H1 (cell line): ENCODE data around the gene ZNF148. TPM values are rescaled to one million over a fixed set of nuclear protein-coding genes. Genes with fewer than 3 reads are reported as not detected.

Source experiments
- CTCF ChIA-PET: fragments of 300-600 bp; sonication (Branson Sonifier 250); formaldehyde crosslinking; loops from one replicate; lab custom pipeline; 2021; ENCODE audit not compliant: partially characterized antibody; lab: Charles Lee
- POLR2A ChIA-PET: fragments of 300-600 bp; sonication (Branson Sonifier 250); formaldehyde crosslinking; loops from one replicate; lab custom pipeline; 2021; ENCODE audit warnings: inconsistent platforms; ENCODE audit not compliant: partially characterized antibody; lab: Charles Lee
- DNase-seq, 2 experiments: peaks; one replicate each; pipeline versions ENCODE4 v3.0.0 to v3.0.0-alpha.2; 2010 to 2022; ENCODE audit warnings: low spot score in 2 of 2, low read depth in 1 of 2, mixed read lengths in 1 of 2
- FAIRE-seq: peaks from 2 replicates; lab custom pipeline; 2011; peaks lifted over from hg19 to GRCh38; lab: Jason Lieb, UNC
- H2AFZ ChIP-seq: 2 replicates; pipeline ENCODE4 v1.8.1; 2012; ENCODE audit warnings: low read length, inconsistent platforms
- H2AK5ac ChIP-seq: 2 replicates; pipeline ENCODE4 v1.6.1; 2013; ENCODE audit warnings: low read depth, low read length
- H2BK120ac ChIP-seq: replicated peaks from 2 replicates; pipeline ENCODE3; 2013; ENCODE audit warnings: low read depth, low read length, inconsistent platforms
- H2BK12ac ChIP-seq: 2 replicates; pipeline ENCODE4 v1.6.1; 2013; ENCODE audit warnings: low read depth, low read length
- H2BK15ac ChIP-seq: 2 replicates; pipeline ENCODE4 v1.6.1; 2013; ENCODE audit warnings: low read length
- H2BK20ac ChIP-seq: 2 replicates; pipeline ENCODE4 v1.6.1; 2013; ENCODE audit warnings: low read length
- H2BK5ac ChIP-seq: 2 replicates; pipeline ENCODE4 v1.6.1; 2013; ENCODE audit warnings: low read depth, low read length
- H3K14ac ChIP-seq: 2 replicates; pipeline ENCODE4 v1.6.1; 2013; ENCODE audit warnings: inconsistent platforms; ENCODE audit not compliant: insufficient read length
- H3K18ac ChIP-seq: 2 replicates; pipeline ENCODE4 v1.6.1; 2013; ENCODE audit warnings: low read length; ENCODE audit errors: extremely low read depth
- H3K23ac ChIP-seq: 2 replicates; pipeline ENCODE4 v1.6.1; 2013; ENCODE audit warnings: inconsistent platforms; ENCODE audit not compliant: insufficient read length
- H3K23me2 ChIP-seq: 2 replicates; pipeline ENCODE4 v1.6.1; 2013; ENCODE audit warnings: low read depth, low read length
- H3K27ac ChIP-seq: 2 replicates; pipeline ENCODE4 v1.6.1; 2011; ENCODE audit warnings: low read depth, low read length, inconsistent platforms
- H3K27me3 ChIP-seq, 4 experiments: replicated peaks in 1 of 4; 1 replicate in 1 of 4; 2 replicates in 3 of 4; pipeline versions ENCODE4 v1.6.1 to v1.8.1; 2011 to 2013; ENCODE audit warnings: low read length in 3 of 4, mild to moderate bottlenecking in 3 of 4, inconsistent platforms in 2 of 4, mixed read lengths in 2 of 4, moderate library complexity in 1 of 4; ENCODE audit not compliant: control insufficient read depth in 3 of 4, insufficient read depth in 3 of 4; ENCODE audit errors: extremely low read depth in 1 of 4
- H3K36me3 ChIP-seq, 4 experiments: 2 replicates each; pipeline versions ENCODE4 v1.6.1 to v1.8.1; 2011 to 2013; ENCODE audit warnings: mild to moderate bottlenecking in 4 of 4, low read length in 3 of 4, moderate library complexity in 2 of 4, control low read depth in 1 of 4, inconsistent platforms in 1 of 4; ENCODE audit not compliant: insufficient read depth in 4 of 4, control insufficient read depth in 2 of 4
- H3K4ac ChIP-seq: replicated peaks from 2 replicates; pipeline ENCODE3; 2013; ENCODE audit warnings: low read length, low read depth, mixed read lengths, inconsistent platforms; ENCODE audit not compliant: insufficient read length
- H3K4me1 ChIP-seq, 4 experiments: replicated peaks in 1 of 4; 1 replicate in 1 of 4; 2 replicates in 3 of 4; pipeline versions ENCODE4 v1.6.1 to v1.8.1; 2011 to 2013; ENCODE audit warnings: low read length in 3 of 4, inconsistent platforms in 2 of 4, mixed read lengths in 1 of 4; ENCODE audit not compliant: insufficient read depth in 4 of 4, control insufficient read depth in 3 of 4
- H3K4me2 ChIP-seq, 2 experiments: 2 replicates each; pipeline versions ENCODE4 v1.6.1 to v1.8.1; 2011 to 2013; ENCODE audit warnings: low read depth in 2 of 2, low read length in 2 of 2, control low read depth in 1 of 2, inconsistent platforms in 1 of 2, mild to moderate bottlenecking in 1 of 2; ENCODE audit not compliant: insufficient read depth in 1 of 2
- H3K4me3 ChIP-seq, 4 experiments: fragments of 200-600, 300-600 bp in 1 of 4; sonication (generic), shearing (Covaris generic), sonication (Bioruptor Twin) in 1 of 4; 2 replicates each; pipeline versions ENCODE4 v1.5.1 to v1.8.1; 2011 to 2016; ENCODE audit warnings: low read length in 4 of 4, low read depth in 3 of 4, control low read depth in 2 of 4, inconsistent platforms in 2 of 4, mild to moderate bottlenecking in 2 of 4, mixed read lengths in 1 of 4, moderate library complexity in 1 of 4; ENCODE audit not compliant: insufficient read depth in 2 of 4; ENCODE audit errors: extremely low read depth in 1 of 4
- H3K56ac ChIP-seq: replicated peaks from 2 replicates; pipeline ENCODE3; 2013; ENCODE audit warnings: low read depth, mild to moderate bottlenecking, mixed read lengths, low read length, inconsistent platforms; ENCODE audit not compliant: insufficient read length
- H3K79me1 ChIP-seq: 2 replicates; pipeline ENCODE4 v1.6.1; 2013; ENCODE audit warnings: low read depth, low read length, control low read depth
- H3K79me2 ChIP-seq, 2 experiments: 2 replicates each; pipeline versions ENCODE4 v1.6.1 to v1.8.1; 2012 to 2013; ENCODE audit warnings: low read length in 2 of 2, mild to moderate bottlenecking in 2 of 2, inconsistent platforms in 1 of 2; ENCODE audit not compliant: insufficient read depth in 2 of 2, control insufficient read depth in 1 of 2
- H3K9ac ChIP-seq, 4 experiments: replicated peaks in 1 of 4; 1 replicate in 1 of 4; 2 replicates in 3 of 4; pipeline versions ENCODE4 v1.6.1 to v1.8.1; 2011 to 2013; ENCODE audit warnings: low read depth in 3 of 4, low read length in 3 of 4, control low read depth in 2 of 4, mild to moderate bottlenecking in 2 of 4, moderate library complexity in 2 of 4, inconsistent platforms in 1 of 4; ENCODE audit errors: extremely low read depth in 1 of 4
- H3K9me3 ChIP-seq, 2 experiments: 2 replicates each; pipeline versions ENCODE4 v1.6.1 to v1.8.1; 2012 to 2013; ENCODE audit warnings: mild to moderate bottlenecking in 2 of 2, moderate library complexity in 2 of 2, control low read depth in 1 of 2, inconsistent platforms in 1 of 2, low read depth in 1 of 2, low read length in 1 of 2, mixed read lengths in 1 of 2; ENCODE audit not compliant: insufficient read depth in 2 of 2
- H4K20me1 ChIP-seq, 2 experiments: replicated peaks in 1 of 2; 2 replicates each; pipeline versions ENCODE3 to v1.8.1; 2011 to 2013; ENCODE audit warnings: inconsistent platforms in 2 of 2, low read length in 2 of 2, mild to moderate bottlenecking in 1 of 2; ENCODE audit not compliant: insufficient read depth in 2 of 2, control insufficient read depth in 1 of 2
- H4K5ac ChIP-seq: 2 replicates; pipeline ENCODE4 v1.6.1; 2013; ENCODE audit warnings: low read length, low read depth, mixed read lengths, inconsistent platforms; ENCODE audit not compliant: insufficient read length
- H4K8ac ChIP-seq: 2 replicates; pipeline ENCODE4 v1.8.0; 2013; ENCODE audit warnings: mild to moderate bottlenecking, moderate library complexity, low read length, inconsistent platforms; ENCODE audit not compliant: insufficient read depth; ENCODE audit errors: extremely low read depth
- H4K91ac ChIP-seq: replicated peaks from 2 replicates; pipeline ENCODE3; 2013; ENCODE audit warnings: low read length, mixed read lengths, inconsistent platforms; ENCODE audit not compliant: insufficient read length
- BACH1 ChIP-seq: IDR thresholded peaks from 2 replicates; pipeline ENCODE4 v1.6.1; 2012; ENCODE audit warnings: low read length, improper control_type of control experiment
- MAFK ChIP-seq: IDR thresholded peaks from 2 replicates; pipeline ENCODE4 v1.6.1; 2012; ENCODE audit warnings: low read depth, mild to moderate bottlenecking, improper control_type of control experiment, low read length
- RNF2 ChIP-seq: fragments of 200-900, 300-1000 bp; sonication (generic); IDR thresholded peaks from 2 replicates; pipeline ENCODE4 v1.7.1; 2016; ENCODE audit warnings: borderline replicate concordance, low read depth, mild to moderate bottlenecking, antibody characterized with exemption, low read length; ENCODE audit not compliant: poor library complexity, severe bottlenecking; ENCODE audit errors: missing control alignments
- WGBS, 2 experiments: shearing (Covaris generic) in 1 of 2; methylation state at CpG; one replicate each; pipeline versions ENCODE4 v1.1.6 to v1.1.7; 2013 to 2015; ENCODE audit warnings: low lambda C conversion rate in 2 of 2, mixed read lengths in 2 of 2, inconsistent platforms in 1 of 2, low coverage in 1 of 2, missing lambda C conversion rate in 1 of 2; ENCODE audit not compliant: insufficient replicate concordance in 2 of 2, insufficient coverage in 1 of 2, insufficient read length in 1 of 2; ENCODE audit errors: extremely low coverage in 1 of 2, missing lambda C conversion rate in 1 of 2; 5-methylcytosine and 5-hydroxymethylcytosine counted together
- polyA plus RNA-seq, 7 experiments: library from polyadenylated mRNA; depleted of rRNA in 3 of 7; stranded (reverse) in 5 of 7; unstranded in 2 of 7; fragments of >200 nt in 5 of 7; fragments of 200-250 nt in 2 of 7; gene quantifications; 1 replicate in 5 of 7; 2 replicates in 1 of 7; 4 replicates in 1 of 7; pipeline versions ENCODE4 v1.2.1 to v1.2.3, GENCODE V29; 2011 to 2013; ENCODE audit warnings: missing spikeins in 2 of 7, mixed read lengths in 2 of 7
- total RNA-seq: library from RNA; stranded (reverse); fragmentation: NEBNext Ultra II Directional; extraction: Animal tissue kit (Norgen Biotek cat#: 25700); gene quantifications from 2 replicates; pipeline ENCODE4 v1.2.1, GENCODE V29; 2021

Gene ZNF148
- total and polyA plus RNA-seq, 2 of the 8 experiments (the other 6 are each of a cell fraction or from before 2014, with no cell fraction given) = 3.7 to 22.6 TPM

GRCh38 chr3:125207949-125208568 lies 167.1 kb downstream of the ZNF148 start:
- H3K9me3 ChIP-seq = no peaks in the 10 kb centered on the region
- no peak overlapping the region for H2BK5ac ChIP-seq
- no peak overlapping the region for H3K18ac ChIP-seq
- peaks cover 0 to 2% (median 0%) of the 10 kb centered on the region in 4 experiments; a peak in 1 of 8 replicates for H3K36me3 ChIP-seq
- no peak for FAIRE-seq
- H3K79me2 ChIP-seq = no peaks in the 10 kb centered on the region
- H3K9ac ChIP-seq = no peak overlapping the region
- CTCF ChIA-PET = interaction anchor here (1.6 kb wide), 1 partner anchor 8 kb away, joined by 3 read pairs; no protein-coding TSS in a partner anchor
- H4K8ac ChIP-seq = no peak overlapping the region
- H3K4me1 ChIP-seq = peaks cover 0 to 13% (median 7%) of the 10 kb centered on the region in 4 experiments; a peak in 5 of 7 replicates
- no peak overlapping the region for H2BK12ac ChIP-seq
- WGBS, 2 experiments = 93% methylated on average over 1 of the region's 1 CpG; no CpG with 5 or more reads in 1 of the 2 experiments
- H3K4me2 ChIP-seq = no peak overlapping the region
- no peak overlapping the region for H2BK120ac ChIP-seq
- no peak overlapping the region for H4K5ac ChIP-seq
- no peak overlapping the region for H3K27ac ChIP-seq
- H2AK5ac ChIP-seq = no peak overlapping the region
- DNase-seq = no peak
- H3K23ac ChIP-seq = no peak overlapping the region
- H4K91ac ChIP-seq = no peak overlapping the region
- peaks cover 11% of the 10 kb centered on the region; the same call in 1 of the 2 replicates for H3K23me2 ChIP-seq
- TF ChIP-seq BACH1 (peak; percentile 62; the same call in 1 of the 2 replicates), RNF2 (no peak), MAFK (peak; percentile 22; the same call in 1 of the 2 replicates)
- H4K20me1 ChIP-seq = no peaks in the 10 kb centered on the region
- H2AFZ ChIP-seq = no peak overlapping the region
- H3K4me3 ChIP-seq = no peak overlapping the region
- H2BK15ac ChIP-seq = no peak overlapping the region
- H3K79me1 ChIP-seq = no peaks in the 10 kb centered on the region
- H3K56ac ChIP-seq = no peak overlapping the region
- peaks cover 0 to 2% (median 1%) of the 10 kb centered on the region in 4 experiments; a peak in 3 of 7 replicates for H3K27me3 ChIP-seq
- POLR2A ChIA-PET = interaction anchor here (0.6 to 1.6 kb wide), 2 partner anchors 12 to 140 kb away, joined by 3 to 4 read pairs; no protein-coding TSS in a partner anchor
- no peak overlapping the region for H2BK20ac ChIP-seq
- no peak overlapping the region for H3K4ac ChIP-seq
- H3K14ac ChIP-seq = no peak overlapping the region
